Right lobe of liver (tissue), 4 donors: Measurements from ENCODE around the gene PIWIL4.

Experiments
- CTCF ChIP-seq, 4 donors: fragments of 200-600 bp in 3 of 4; fragments of 450-650 bp in 1 of 4; IDR thresholded peaks; one replicate each; pipeline versions ENCODE4 v1.5.1 to v1.8.0; 2016 to 2022; ENCODE audit warnings: antibody characterized with exemption in 4 of 4, mild to moderate bottlenecking in 2 of 4
- POLR2A ChIP-seq: fragments of 450-650 bp; IDR thresholded peaks from one replicate; pipeline ENCODE4 v1.6.1; 2017; ENCODE audit warnings: antibody characterized with exemption, mild to moderate bottlenecking
- donor health status: DM: no; HTN: no; CAD: no.
- donor health status: DM: no; HTN: no; CAD: no.
- donor health status: DM: no; HTN: yes; CAD: no.

- TF ChIP-seq CTCF (IDR thresholded peaks at IDR 0.05), result no peak
- no peak for TF ChIP-seq POLR2A
These were observed 27.9 kb downstream of the PIWIL4 start for GRCh38 chr11:94595076-94595475.
